ENCODE data around the gene CSNK1G1.
"Not testable (repeated sequence)": the region's sequence is repeated elsewhere in the genome, so short reads cannot be mapped to it uniquely, and the experiment has no call there.

CSNK1G1 gene

DNA sequence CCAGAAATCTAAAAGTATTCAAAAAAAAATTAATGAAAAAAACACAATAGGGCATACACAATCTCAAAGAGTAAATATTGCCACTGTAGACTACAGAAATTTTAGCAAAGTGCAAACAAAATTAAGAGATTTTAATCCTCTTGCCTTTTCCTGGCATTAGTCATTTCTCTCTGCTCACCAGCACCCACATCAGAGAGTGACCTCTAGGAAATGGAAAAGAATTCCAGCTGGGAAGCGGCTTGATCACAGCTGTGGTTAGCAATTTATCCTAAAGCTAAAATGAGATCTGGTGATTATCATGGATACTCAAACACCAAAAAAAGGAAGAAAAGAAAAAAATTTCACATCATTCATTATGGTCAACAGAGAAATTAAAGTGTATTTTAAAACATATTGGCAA is 7.5 kb downstream of the CSNK1G1 start:
- no peak for DNase-seq

DNA sequence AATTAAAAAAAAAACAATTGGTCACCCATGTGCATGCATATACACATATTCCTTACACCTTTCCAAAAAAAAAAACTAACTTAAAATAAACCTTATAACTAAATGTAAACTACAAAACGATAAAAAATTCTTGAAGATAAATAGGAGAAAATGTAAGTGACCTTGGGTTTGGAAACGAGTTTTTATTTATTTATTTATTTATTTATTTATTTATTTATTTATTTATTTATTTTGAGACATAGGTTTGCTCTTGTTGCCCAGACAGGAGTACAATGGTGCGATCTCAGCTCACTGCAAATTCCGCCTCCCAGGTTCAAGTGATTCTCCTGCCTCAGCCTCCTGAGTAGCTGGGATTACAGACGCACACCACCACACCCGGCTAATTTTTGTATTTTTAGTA is 9.7 kb downstream of the CSNK1G1 start:
- not testable (repeated sequence) for DNase-seq

DNA sequence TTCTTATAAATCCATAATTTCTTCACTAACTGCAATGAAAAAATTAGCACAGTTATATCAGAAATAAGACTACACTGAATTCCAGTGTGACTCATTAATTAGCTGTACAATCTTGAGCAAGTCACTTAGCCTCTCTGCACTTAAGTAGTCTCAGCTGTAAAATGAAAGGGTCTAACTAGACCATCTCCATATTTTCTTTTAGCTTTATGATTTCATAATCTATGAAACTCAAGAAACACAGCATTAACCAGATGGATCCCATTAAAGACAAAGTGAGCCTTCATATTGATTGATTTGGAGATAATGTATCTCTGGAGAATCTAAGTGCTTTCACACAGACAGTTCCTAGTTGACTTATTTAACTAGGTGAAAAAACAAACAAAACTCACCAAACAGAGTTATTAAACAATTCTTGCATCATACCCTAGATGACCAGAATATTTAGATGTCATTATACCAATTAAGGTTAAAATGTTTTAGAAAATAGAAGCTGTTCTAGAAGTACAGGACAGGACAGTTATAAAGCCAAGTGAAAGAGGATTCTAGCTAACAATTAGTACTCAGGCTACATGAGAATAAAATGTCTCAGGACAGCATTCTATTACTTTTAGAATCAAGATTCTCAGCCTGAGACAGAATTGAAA is 11.2 kb downstream of the CSNK1G1 start:
- no peak for DNase-seq

DNA sequence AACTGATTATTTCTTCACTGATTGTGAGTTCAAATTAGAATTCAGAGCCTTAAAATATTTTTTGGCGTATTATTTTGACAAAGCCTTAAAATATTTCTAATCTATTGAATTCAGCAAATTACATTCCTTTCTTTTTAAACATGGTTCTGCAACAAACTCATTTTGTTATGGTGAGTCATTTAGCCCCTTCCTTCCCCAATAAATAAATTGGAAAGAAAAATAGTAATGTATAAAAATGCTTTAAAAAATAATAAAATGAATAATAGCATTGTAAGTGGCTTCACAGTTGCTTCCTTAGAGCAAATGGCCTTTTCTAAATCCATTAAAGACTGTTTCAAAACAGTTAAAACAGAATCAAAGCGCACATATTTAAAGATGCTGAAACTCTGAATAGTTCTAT is 12.1 kb downstream of the CSNK1G1 start:
- no peak for DNase-seq

DNA sequence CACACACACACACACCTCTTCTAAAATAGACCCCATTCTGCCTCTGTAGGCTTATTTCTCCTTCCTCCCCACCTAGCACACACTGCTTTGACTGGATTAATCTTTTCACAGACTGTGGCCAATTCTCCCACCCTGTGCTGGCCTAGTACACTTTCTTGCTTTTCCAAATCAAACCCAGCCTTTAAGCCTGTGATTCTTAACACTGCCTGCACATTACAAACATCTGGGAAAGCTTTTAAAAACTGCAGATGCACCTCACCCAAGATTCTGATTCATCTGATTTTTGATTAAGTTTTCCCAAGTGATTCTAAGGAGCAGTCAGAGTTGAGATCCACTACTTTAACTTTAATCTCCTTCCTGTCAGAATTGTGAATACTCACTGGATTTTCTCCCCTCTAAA is 12.8 kb downstream of the CSNK1G1 start:
- no peak for DNase-seq

DNA sequence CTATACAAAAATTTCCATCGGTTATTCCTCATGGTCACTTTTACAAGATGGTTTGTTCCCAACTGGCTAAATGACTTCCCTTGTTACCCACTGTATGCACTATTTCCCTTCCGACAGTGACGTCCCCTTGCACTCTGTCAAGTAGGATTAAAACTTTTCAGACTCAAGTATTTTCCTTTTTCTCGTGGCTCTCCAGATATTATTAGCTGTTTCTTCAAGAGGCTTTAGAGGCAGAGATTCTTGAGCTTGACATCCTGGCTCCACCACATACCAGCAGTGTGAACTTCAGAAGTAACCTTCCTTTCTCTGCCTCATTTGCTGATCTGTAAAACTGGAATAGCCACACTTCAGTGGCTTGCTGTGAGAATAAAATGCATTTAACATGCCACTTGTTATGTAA is 14.0 kb downstream of the CSNK1G1 start:
- no peak for DNase-seq

DNA sequence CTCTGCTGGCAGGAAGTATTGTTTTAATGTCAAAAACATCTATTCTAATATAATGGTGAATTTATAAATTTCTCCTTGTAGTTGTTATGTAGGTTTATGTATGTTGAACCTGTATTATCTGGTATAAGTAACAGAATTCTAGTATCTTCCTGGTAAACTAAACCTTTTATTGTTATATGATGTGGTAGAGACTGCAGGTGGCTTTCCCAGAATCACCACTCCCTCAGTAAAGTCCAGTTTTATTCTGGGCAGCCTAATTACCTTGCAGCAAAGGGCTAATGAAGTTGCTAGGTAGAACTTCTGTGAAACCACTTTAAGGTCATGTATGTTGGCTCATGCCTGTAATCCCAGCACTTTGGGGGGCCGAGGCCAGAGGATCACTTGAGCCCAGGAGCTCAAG is 15.6 kb downstream of the CSNK1G1 start:
- DNase-seq, result no peak

DNA sequence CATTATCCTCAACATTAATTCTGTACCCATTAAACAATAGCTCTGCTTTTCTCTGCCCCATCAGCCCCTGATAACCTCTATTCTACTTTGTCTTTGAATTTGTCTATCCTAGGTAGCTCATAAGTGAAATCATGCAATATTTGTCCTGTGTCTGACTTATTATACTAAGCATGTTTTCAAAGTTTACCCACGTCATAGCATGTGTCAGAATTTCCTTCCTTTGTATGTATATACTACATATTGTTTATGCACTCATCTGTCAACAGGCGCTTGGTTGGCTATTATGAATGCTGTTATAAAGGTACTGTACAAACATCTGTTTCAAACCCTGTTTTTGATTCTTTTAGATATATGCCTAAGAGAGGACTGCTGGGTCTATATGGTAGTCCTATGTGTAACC is 18.2 kb downstream of the CSNK1G1 start:
- DNase-seq, result no peak

GRCh38 chr15:64333986-64334929 is 21.7 kb downstream of the CSNK1G1 start:
- no peak for DNase-seq

DNA sequence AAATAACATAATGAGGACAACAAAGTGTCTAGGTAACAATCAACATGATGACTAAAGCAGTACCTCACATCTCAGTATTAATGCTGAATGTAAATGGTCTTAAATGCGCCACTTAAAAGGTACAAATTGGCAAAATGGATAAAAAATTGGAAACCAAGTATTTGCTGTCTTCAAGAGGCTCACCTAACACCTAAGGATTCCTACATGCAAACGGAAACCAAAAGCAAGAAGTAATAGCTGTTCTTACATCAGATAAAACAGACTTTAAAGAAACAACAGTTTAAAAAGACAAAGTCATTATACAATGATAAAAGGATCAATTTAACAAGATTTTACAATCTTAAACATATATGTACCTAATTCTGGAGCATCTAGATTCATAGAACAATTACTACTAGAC is 22.5 kb downstream of the CSNK1G1 start:
- no peak for DNase-seq

GRCh38 chr15:64331668-64332067 is 24.3 kb downstream of the CSNK1G1 start:
- not testable (repeated sequence) for DNase-seq

DNA sequence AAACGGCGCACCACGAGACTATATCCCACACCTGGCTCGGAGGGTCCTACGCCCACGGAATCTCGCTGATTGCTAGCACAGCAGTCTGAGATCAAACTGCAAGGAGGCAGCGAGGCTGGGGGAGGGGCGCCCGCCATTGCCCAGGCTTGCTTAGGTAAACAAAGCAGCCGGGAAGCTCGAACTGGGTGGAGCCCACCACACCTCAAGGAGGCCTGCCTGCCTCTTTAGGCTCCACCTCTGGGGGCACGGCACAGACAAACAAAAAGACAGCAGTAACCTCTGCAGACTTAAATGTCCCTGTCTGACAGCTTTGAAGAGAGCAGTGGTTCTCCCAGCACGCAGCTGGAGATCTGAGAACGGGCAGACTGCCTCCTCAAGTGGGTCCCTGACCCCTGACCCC is 29.0 kb downstream of the CSNK1G1 start:
- DNase-seq, result not testable (repeated sequence)

GRCh38 chr15:64326458-64326857 is 29.5 kb downstream of the CSNK1G1 start:
- DNase-seq, result not testable (repeated sequence)

- no peak for DNase-seq
These were observed 31.7 kb downstream of the CSNK1G1 start for GRCh38 chr15:64324165-64324877.

GRCh38 chr15:64315216-64315615 is 40.8 kb downstream of the CSNK1G1 start:
- DNase-seq, result no peak

DNA sequence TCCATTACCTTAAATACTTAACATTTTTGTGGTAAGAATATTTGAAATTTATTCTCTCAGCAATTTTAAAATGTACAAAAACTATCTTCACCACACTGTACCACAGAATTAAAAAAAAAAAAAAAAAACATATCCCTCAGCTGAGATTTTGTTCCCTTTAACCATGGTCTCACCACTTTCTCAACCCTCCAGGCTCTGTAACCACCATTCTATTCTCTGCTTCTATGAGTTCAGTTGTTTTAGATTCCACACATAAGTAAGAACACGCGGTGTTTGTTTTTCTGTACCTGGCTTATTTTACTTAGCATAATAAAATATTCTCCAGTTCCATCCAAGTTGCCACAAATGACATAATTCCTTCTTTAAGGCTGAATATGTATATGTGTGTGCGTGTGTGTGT is 41.5 kb downstream of the CSNK1G1 start:
- no peak for DNase-seq

DNA sequence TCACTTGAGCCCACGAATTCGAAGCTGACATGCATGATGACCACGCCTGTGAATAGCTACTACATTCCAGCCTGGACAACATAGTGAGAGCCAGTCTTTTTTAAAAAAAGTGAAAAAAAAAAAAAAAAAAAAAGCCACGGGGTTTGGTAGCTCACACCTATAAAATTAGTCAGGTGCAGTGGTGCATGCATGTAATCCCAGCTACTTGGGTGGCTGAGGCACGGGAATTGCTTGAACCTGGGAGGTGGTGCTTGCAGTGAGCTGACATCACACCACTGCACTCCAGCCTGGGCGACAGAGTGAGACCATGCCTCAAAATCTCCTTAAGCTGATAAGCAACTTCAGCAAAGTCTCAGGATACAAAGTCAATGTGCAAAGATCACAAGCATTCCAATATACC is 44.4 kb downstream of the CSNK1G1 start:
- no peak for DNase-seq

DNA sequence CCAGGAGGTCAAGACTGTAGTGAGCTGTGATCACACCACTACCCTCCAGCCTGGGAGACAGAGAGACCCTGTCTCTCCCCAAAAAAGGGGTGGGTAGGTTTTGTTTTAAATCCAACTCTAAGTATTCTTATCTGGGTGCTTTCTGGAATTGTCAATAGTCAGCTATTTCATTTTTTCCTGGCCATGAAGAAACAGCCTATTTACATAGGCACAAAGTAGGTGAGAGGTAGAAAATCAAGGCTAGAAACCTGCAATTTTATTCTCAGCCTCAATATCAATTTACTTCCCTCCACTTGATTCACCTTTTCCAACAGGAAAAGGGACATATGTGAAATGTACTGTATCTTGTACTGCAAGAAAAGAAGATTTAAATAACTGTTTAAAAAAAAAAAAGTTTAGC is 45.9 kb downstream of the CSNK1G1 start:
- no peak for DNase-seq

DNA sequence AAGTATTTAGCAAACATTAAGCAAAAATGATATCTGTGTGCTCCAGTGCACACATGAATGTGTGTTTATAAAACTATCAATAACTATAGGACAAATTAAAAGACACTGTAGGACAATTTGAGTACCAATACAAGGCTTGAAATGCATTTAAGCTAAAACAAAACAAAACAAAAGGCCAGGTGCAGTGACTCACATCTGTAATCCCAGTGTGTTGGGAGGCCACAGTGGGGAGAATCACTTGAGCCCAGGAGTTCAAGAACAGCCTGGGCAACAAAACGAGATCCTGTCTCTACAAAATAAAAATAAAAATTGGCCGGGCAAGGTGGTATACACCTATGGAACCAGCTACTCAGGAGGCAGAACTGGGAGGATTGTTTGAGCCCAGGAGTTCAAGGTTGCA is 50.7 kb downstream of the CSNK1G1 start:
- no peak for DNase-seq

DNA sequence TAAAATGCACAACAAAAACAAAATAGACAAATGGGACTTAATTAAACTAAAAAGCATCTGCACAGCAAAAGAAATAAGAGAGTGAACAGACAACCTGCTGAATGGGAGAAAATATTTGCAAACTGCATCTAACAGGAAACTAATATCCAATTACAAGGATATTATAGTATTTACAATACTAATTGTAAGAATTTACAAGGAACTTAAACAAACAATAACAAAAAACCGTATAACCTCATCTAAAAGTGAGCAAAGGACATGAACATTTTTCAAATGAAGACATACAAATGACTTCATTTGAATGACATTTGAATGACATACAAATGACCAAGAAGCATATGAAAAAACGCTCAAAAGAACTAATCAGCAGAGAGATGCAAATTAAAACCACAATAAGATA is 66.4 kb downstream of the CSNK1G1 start:
- no peak for DNase-seq

DNA sequence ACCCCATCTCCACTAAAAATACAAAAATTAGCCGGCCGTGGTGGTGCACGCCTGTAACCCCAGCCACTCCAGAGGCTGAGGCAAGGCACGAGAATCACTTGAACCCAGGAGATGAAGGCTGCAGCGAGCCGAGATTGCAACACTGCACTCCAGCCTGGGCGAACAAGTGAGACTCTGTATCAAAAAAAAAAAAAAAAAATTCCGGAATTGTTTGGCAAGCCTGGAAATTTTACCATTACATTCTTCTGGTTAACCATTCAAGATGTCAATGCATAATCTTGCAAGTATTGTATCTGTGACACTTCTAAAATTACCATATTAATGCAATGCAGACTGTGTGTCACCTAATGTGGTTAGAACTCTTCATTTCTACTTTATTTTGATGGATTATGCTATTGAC is 67.0 kb downstream of the CSNK1G1 start:
- DNase-seq, result no peak

DNA sequence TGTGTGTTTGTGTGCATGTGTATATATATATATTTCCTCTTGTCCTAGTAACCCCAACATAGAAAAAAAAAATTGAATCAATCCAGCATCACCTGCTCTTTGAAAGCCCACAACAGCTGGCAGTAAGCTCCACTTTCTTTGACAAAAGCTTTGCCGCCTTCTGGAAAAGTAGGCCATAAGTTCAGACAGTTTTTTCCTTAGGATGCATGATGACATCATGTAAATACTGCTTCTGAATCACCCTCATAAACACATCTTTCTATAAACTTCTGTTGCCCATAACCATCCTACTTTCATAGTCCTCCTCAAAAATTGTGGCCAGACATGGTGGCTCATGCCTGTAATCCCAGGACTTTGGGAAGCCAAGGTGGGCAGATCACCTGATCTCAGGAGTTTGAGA is 67.4 kb downstream of the CSNK1G1 start:
- no peak for DNase-seq

- DNase-seq, result no peak
These were observed 68.0 kb downstream of the CSNK1G1 start for GRCh38 chr15:64287953-64288352.

DNA sequence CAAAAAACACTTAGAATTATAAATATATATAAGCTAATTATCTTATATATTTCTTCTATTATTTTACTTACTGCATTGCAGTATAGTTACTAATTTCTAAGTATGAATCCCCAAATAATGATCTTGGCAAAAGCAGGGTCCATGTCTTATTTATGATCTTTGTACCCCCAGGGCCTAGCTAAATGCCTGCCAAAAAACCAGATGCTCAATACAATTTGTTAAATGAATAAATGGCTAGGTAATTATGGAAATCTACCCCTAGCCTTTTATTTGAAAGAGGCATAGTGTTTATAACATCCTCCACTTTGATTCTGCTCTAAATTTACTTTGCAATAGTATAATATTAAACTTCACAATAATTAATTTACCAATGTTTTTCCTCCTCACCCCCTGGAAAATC is 69.5 kb downstream of the CSNK1G1 start:
- DNase-seq, result no peak

All from hematopoietic multipotent progenitor cell treated with erythropoietin and hydrocortisone succinate and interleukin-3 and kit ligand, for 4 days (in vitro differentiated cells).